Osteocyte (in vitro differentiated cells): ENCODE measurements around the gene RCC1. TPM values are rescaled to one million over a fixed set of nuclear protein-coding genes. Genes with fewer than 3 reads are reported as not detected.
A peak's percentile ranks its signal among the peaks of the same experiment; 100 is the strongest.

ENCODE experiments used
- DNase-seq: peaks from one replicate; pipeline ENCODE4 v3.0.0; 2021; ENCODE audit warnings: mixed read lengths; ENCODE audit not compliant: unreplicated experiment; ENCODE audit errors: extremely low spot score
- H3K27ac Mint-ChIP-seq: one replicate; pipeline ENCODE4 v1.8.0; 2021; ENCODE audit warnings: mild to moderate bottlenecking, mixed read lengths; ENCODE audit not compliant: unreplicated experiment
- H3K27me3 Mint-ChIP-seq: one replicate; pipeline ENCODE4 v1.8.0; 2021; ENCODE audit warnings: mixed read lengths; ENCODE audit not compliant: unreplicated experiment
- H3K36me3 Mint-ChIP-seq: one replicate; pipeline ENCODE4 v1.8.0; 2021; ENCODE audit warnings: mixed read lengths; ENCODE audit not compliant: unreplicated experiment
- H3K4me1 Mint-ChIP-seq: one replicate; pipeline ENCODE4 v1.8.0; 2021; ENCODE audit warnings: mixed read lengths; ENCODE audit not compliant: unreplicated experiment
- H3K4me3 Mint-ChIP-seq: one replicate; pipeline ENCODE4 v1.8.0; 2021; ENCODE audit warnings: mild to moderate bottlenecking, moderate library complexity, mixed read lengths; ENCODE audit not compliant: unreplicated experiment
- H3K9me3 Mint-ChIP-seq: one replicate; pipeline ENCODE4 v1.8.0; 2021; ENCODE audit warnings: mixed read lengths; ENCODE audit not compliant: unreplicated experiment
- total RNA-seq: library from RNA; stranded (reverse); gene quantifications from 2 replicates; pipeline ENCODE4 v1.2.1, GENCODE V29; 2021
- TF ChIP-seq, protein P1 (sequence below): fragments of 200-600 bp; sonication (generic); IDR thresholded peaks from 2 replicates; pipeline ENCODE4 v1.5.0; 2021; ENCODE audit warnings: antibody characterized with exemption, mild to moderate bottlenecking, moderate library complexity

The RCC1 gene
- total RNA-seq, 1 donor from 2014 or later = 22.9 TPM

DNA sequence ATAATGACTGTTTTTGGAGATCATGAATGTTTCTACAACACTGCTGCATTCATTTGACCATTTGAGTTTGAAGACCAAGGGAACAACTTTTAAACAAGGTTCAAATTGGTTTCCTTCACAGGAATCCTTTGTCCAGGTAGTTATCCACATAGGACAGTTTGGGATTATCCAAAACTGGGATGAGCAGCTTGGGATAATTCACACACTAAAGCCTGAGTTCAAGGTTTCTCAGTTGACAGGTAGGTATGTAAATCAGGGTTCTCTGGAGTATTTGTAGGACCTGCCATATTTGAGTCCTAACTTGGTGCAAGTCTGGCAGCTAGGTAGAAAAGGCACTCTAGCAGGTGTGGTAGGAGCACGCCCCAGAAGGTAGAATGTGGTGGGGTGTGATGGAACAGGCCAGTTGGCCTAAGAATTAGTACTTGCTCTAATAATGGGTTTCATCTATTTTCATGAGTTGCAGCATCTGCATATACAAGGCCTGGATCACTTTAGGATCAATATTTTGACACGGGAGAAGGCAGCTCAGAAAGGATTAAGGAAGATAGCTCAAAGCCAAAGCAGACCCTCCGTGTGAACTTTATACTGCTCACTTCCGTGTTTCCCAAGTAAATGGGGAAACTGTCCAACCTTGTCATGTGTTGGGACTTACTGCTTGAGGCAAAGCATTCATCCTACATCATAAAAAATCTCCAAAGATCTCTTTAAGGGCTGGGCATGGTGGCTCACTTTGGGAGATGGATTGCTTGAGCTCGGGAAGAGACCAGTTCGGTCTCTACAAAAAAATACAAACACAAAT lies 72.1 kb downstream of the RCC1 start:
- Mint-ChIP-seq H3K4me1 (peaks cover 22% of the 10 kb centered on the region), H3K4me3 (no peak overlapping the region), H3K27me3 (no peaks in the 10 kb centered on the region), H3K36me3 (peaks cover 27% of the 10 kb centered on the region), H3K9me3 (no peaks in the 10 kb centered on the region), H3K27ac (peak overlapping the region; percentile 18)
- TF ChIP-seq, protein P1, sequence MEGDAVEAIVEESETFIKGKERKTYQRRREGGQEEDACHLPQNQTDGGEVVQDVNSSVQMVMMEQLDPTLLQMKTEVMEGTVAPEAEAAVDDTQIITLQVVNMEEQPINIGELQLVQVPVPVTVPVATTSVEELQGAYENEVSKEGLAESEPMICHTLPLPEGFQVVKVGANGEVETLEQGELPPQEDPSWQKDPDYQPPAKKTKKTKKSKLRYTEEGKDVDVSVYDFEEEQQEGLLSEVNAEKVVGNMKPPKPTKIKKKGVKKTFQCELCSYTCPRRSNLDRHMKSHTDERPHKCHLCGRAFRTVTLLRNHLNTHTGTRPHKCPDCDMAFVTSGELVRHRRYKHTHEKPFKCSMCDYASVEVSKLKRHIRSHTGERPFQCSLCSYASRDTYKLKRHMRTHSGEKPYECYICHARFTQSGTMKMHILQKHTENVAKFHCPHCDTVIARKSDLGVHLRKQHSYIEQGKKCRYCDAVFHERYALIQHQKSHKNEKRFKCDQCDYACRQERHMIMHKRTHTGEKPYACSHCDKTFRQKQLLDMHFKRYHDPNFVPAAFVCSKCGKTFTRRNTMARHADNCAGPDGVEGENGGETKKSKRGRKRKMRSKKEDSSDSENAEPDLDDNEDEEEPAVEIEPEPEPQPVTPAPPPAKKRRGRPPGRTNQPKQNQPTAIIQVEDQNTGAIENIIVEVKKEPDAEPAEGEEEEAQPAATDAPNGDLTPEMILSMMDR = no peak
- DNase-seq = no peak

DNA sequence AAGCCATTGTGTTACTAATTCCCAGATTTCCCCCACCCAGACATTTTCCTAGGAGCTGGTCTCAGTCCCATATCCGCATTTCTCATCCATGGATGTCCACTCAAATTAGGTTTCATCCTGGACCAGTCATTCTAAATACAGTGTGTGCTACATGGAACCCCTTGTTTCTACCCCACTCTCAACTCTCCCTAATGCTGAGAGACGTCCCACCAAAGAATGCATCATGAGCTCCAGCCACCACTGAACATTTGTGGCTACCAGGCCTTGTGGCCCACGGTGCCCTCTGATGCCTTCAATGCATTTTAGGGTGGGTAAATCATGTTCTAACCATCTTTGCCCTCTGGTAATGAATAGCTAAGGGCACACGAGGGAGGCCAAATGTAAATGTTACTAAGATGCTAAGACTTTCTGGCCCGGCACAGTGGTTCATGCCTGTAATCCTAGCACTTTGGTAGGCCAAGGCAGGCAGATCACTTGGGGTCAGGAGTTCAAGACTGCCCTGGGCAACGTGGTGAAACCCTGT lies 72.9 kb downstream of the RCC1 start:
- Mint-ChIP-seq H3K4me3 (peak overlapping the region; percentile 14), H3K27ac (peak overlapping the region; percentile 57), H3K27me3 (no peaks in the 10 kb centered on the region), H3K4me1 (peaks cover 25% of the 10 kb centered on the region), H3K9me3 (no peaks in the 10 kb centered on the region), H3K36me3 (peaks cover 27% of the 10 kb centered on the region)
- TF ChIP-seq, protein P1 = no peak
- DNase-seq = no peak

DNA sequence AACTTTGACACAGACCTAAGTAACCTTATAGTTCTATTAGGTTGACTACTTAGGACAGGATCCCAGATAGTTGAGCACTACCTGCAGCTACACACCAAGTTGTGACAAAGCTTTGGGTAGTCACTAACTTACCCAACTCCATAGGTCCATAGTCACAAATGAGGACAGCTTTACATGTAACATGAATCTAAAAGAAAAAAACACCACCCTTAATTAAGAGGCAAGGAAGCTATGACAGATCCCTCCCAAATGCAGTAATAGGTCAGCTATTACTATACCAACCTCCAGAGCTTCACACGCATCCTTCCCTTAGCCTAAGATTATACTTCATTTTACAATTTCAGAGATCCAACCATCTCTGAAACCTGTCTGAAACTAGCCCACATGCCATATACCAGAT lies 73.6 kb downstream of the RCC1 start:
- Mint-ChIP-seq H3K9me3 (no peaks in the 10 kb centered on the region), H3K27ac (peak overlapping the region; percentile 67), H3K36me3 (peaks cover 27% of the 10 kb centered on the region), H3K4me1 (peaks cover 25% of the 10 kb centered on the region), H3K4me3 (peak overlapping the region; percentile 90), H3K27me3 (no peaks in the 10 kb centered on the region)
- TF ChIP-seq, protein P1 = no peak
- DNase-seq = no peak

DNA sequence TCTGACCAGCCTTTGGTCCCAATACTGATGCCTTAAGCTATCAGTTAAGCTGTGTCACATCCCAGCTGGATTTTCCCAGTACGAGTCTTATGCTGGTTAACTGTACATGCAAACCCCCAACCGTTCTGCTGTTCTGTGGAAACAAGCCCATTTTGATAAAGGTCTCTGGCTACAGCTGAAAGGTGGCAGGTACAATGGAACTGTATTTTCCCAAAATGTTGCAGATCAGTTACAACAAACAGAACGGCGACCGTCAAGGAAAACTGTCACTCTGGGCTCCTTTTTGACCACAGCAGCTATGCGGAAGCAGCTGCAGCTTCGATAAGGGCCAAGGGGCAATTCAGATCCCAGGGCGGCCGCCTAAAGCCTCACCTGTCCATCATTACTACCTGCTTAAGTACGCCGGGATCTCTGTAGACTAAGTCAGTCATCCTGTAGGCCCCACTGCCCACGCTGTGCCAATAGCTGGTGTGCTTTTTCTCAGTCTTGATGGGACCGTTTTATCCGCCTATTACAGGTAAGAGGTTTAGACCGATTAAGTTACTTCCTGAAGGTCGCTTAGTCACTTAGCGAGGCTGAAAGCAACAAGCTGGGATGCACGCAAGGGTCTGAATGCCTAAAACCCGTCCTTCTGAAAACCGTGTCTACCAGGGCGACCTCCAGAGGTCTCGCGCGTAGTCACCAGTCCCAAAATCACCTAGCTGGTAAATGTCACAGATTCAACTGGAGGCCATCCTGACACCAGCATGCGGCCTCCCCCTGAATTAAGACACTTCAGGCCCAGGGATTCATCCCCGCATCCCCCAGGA lies 75.1 kb downstream of the RCC1 start:
- peak overlapping the region; percentile 90 for H3K4me3 Mint-ChIP-seq
- H3K27ac Mint-ChIP-seq = peak overlapping the region; percentile 88
- H3K27me3 Mint-ChIP-seq = no peaks in the 10 kb centered on the region
- no peak for DNase-seq
- no peaks in the 10 kb centered on the region for H3K9me3 Mint-ChIP-seq
- H3K36me3 Mint-ChIP-seq = peaks cover 23% of the 10 kb centered on the region
- H3K4me1 Mint-ChIP-seq = peaks cover 25% of the 10 kb centered on the region
- TF ChIP-seq, protein P1 = no peak
